IMR-90 (cell line): ENCODE results near the gene CAPS. TPM values are rescaled to one million over a fixed set of nuclear protein-coding genes. Genes with fewer than 3 reads are reported as not detected.

Experiments
- ATAC-seq: fragments of 200-7000 bp; cut with Tn5 transposase; 2 replicates; pipeline ENCODE4 v1.9.1; 2020; ENCODE audit warnings: low read depth, mild to moderate bottlenecking, moderate library complexity
- BruUV-seq: library from RNA; stranded (reverse); fragments of 400-500 nt; replicated peaks from 2 replicates; lab custom pipeline; 2021; lab: Mats Ljungman, UMichigan
- CTCF ChIA-PET: fragments of 300-600 bp; formaldehyde crosslinking; extraction: SDS; loops from one replicate; lab custom pipeline; 2021; ENCODE audit warnings: antibody characterized with exemption; lab: Yijun Ruan, JAX
- POLR2A ChIA-PET: fragments of 300-600 bp; sonication (Branson Sonifier 250); formaldehyde crosslinking; loops from one replicate; lab custom pipeline; 2022; ENCODE audit warnings: antibody characterized with exemption; ENCODE audit not compliant: unreplicated experiment; lab: Charles Lee
- DNase-seq: peaks from one replicate; pipeline ENCODE4 v3.0.0; 2013
- H2AFZ ChIP-seq: replicated peaks from 2 replicates; pipeline ENCODE3; 2013; ENCODE audit warnings: low read length, mild to moderate bottlenecking; ENCODE audit not compliant: poor library complexity
- H2AK5ac ChIP-seq: 2 replicates; pipeline ENCODE4 v1.6.1; 2013; ENCODE audit warnings: low read depth, low read length, inconsistent platforms
- H2AK9ac ChIP-seq: replicated peaks from 2 replicates; pipeline ENCODE3; 2013; ENCODE audit warnings: mild to moderate bottlenecking, low read depth, low read length, moderate library complexity; ENCODE audit not compliant: poor library complexity
- H2BK120ac ChIP-seq: 2 replicates; pipeline ENCODE4 v1.6.1; 2013; ENCODE audit warnings: low read depth, low read length, inconsistent platforms
- H2BK15ac ChIP-seq: 3 replicates; pipeline ENCODE4 v1.6.1; 2013; ENCODE audit warnings: low read depth, low read length, inconsistent platforms
- H2BK20ac ChIP-seq: 2 replicates; pipeline ENCODE4 v1.6.1; 2013; ENCODE audit warnings: low read depth, mild to moderate bottlenecking, inconsistent platforms, low read length, moderate library complexity
- H2BK5ac ChIP-seq: 2 replicates; pipeline ENCODE4 v1.6.1; 2013; ENCODE audit warnings: mild to moderate bottlenecking, low read depth, low read length, inconsistent platforms; ENCODE audit not compliant: poor library complexity, severe bottlenecking
- H3K14ac ChIP-seq: replicated peaks from 2 replicates; pipeline ENCODE4 v1.6.1; 2013; ENCODE audit warnings: low read depth, low read length, inconsistent platforms
- H3K18ac ChIP-seq: 2 replicates; pipeline ENCODE4 v1.6.1; 2013; ENCODE audit warnings: low read depth, low read length, control low read depth
- H3K23ac ChIP-seq: 2 replicates; pipeline ENCODE4 v1.6.1; 2013; ENCODE audit warnings: low read depth, low read length, inconsistent platforms
- H3K27ac ChIP-seq: 2 replicates; pipeline ENCODE4 v1.5.1; 2013; ENCODE audit warnings: mild to moderate bottlenecking, control low read depth, low read length; ENCODE audit not compliant: insufficient read depth
- H3K27me3 ChIP-seq: 2 replicates; pipeline ENCODE4 v1.6.1; 2013; ENCODE audit warnings: low read length; ENCODE audit not compliant: control insufficient read depth, insufficient read depth
- H3K36me3 ChIP-seq: 2 replicates; pipeline ENCODE4 v1.6.1; 2013; ENCODE audit warnings: low read length, mixed read lengths; ENCODE audit not compliant: control insufficient read depth, insufficient read depth
- H3K4ac ChIP-seq: 2 replicates; pipeline ENCODE4 v1.6.1; 2013; ENCODE audit warnings: low read depth, low read length, inconsistent platforms
- H3K4me1 ChIP-seq: 2 replicates; pipeline ENCODE4 v1.6.1; 2013; ENCODE audit warnings: low read length, mixed read lengths; ENCODE audit not compliant: control insufficient read depth, insufficient read depth
- H3K4me2 ChIP-seq: 2 replicates; pipeline ENCODE4 v1.6.1; 2013; ENCODE audit warnings: low read depth, mild to moderate bottlenecking, control low read depth, low read length, moderate library complexity
- H3K4me3 ChIP-seq: 2 replicates; pipeline ENCODE4 v1.5.1; 2013; ENCODE audit warnings: low read depth, mild to moderate bottlenecking, control low read depth, low read length, moderate library complexity; ENCODE audit not compliant: insufficient read depth
- H3K56ac ChIP-seq: 2 replicates; pipeline ENCODE4 v1.6.1; 2013; ENCODE audit warnings: low read length, inconsistent platforms; ENCODE audit not compliant: insufficient read depth; ENCODE audit errors: extremely low read depth
- H3K79me1 ChIP-seq, 2 experiments: 2 replicates each; pipeline ENCODE4 v1.6.1; 2013; ENCODE audit warnings: low read length in 2 of 2, inconsistent platforms in 1 of 2, low read depth in 1 of 2
- H3K9ac ChIP-seq: 2 replicates; pipeline ENCODE4 v1.6.1; 2013; ENCODE audit warnings: low read depth, low read length, control low read depth
- H3K9me1 ChIP-seq: 2 replicates; pipeline ENCODE4 v1.6.1; 2013; ENCODE audit warnings: low read length, inconsistent platforms; ENCODE audit not compliant: insufficient read depth
- H3K9me3 ChIP-seq: 2 replicates; pipeline ENCODE4 v1.6.1; 2013; ENCODE audit warnings: low read length; ENCODE audit not compliant: control insufficient read depth, insufficient read depth
- H4K20me1 ChIP-seq: 2 replicates; pipeline ENCODE4 v1.6.1; 2013; ENCODE audit warnings: low read length, inconsistent platforms; ENCODE audit not compliant: insufficient read depth
- H4K5ac ChIP-seq: 2 replicates; pipeline ENCODE4 v1.6.1; 2013; ENCODE audit warnings: mild to moderate bottlenecking, low read depth, low read length, control low read depth
- H4K8ac ChIP-seq, 2 experiments: 2 replicates each; pipeline ENCODE4 v1.6.1; 2013; ENCODE audit warnings: low read depth in 2 of 2, low read length in 2 of 2, control low read depth in 1 of 2, inconsistent platforms in 1 of 2
- H4K91ac ChIP-seq: 2 replicates; pipeline ENCODE4 v1.6.1; 2013; ENCODE audit warnings: low read depth, low read length, inconsistent platforms; ENCODE audit not compliant: insufficient read depth
- BHLHE40 ChIP-seq: fragments of 150-350 bp; IDR thresholded peaks from 2 replicates; pipeline ENCODE4 v1.6.1; 2016; ENCODE audit warnings: mild to moderate bottlenecking, low read depth, low read length
- CHD1 ChIP-seq: IDR thresholded peaks from 2 replicates; pipeline ENCODE4 v1.6.1; 2012; ENCODE audit warnings: low read depth, low read length, improper control_type of control experiment
- CTCF ChIP-seq: conservative IDR thresholded peaks from 2 replicates; pipeline ENCODE4 v1.5.1; 2012; ENCODE audit warnings: mild to moderate bottlenecking, low read depth, low read length, improper control_type of control experiment
- MAFK ChIP-seq: IDR thresholded peaks from 2 replicates; pipeline ENCODE4 v1.6.1; 2012; ENCODE audit warnings: low read depth, low read length, improper control_type of control experiment
- WGBS, 2 experiments: methylation state at CpG; one replicate each; pipeline versions ENCODE4 v1.1.5 to v1.1.7; 2013; ENCODE audit warnings: missing lambda C conversion rate in 2 of 2; ENCODE audit not compliant: insufficient read length in 1 of 2; ENCODE audit errors: extremely low coverage in 2 of 2; 5-methylcytosine and 5-hydroxymethylcytosine counted together
- dilution Hi-C: fragments of 300-500 bp; cut with HindIII; formaldehyde crosslinking; loops from one replicate; pipeline ENCODE4 v1.14.3; 2018; ENCODE audit warnings: low sequenced_read_pairs; ENCODE audit not compliant: unreplicated experiment
- in situ Hi-C: fragments of 300-500 bp; cut with MboI; formaldehyde crosslinking; loops from 3 replicates; pipeline ENCODE4 v1.14.3; 2019; ENCODE audit warnings: low sequenced_read_pairs, inconsistent platforms, mixed read lengths
- intact Hi-C: fragments of 100-400 bp; cut with micrococcal nuclease; formaldehyde crosslinking; loops from 2 replicates; pipeline ENCODE4 v1.10.0; 2022
- polyA plus RNA-seq, 3 experiments: library from polyadenylated mRNA; depleted of rRNA; stranded (reverse); fragments of >200 nt; gene quantifications; 2 replicates each; pipeline ENCODE4 v1.2.3, GENCODE V29; 2012; ENCODE audit warnings: low replicate concordance in 1 of 3
- total RNA-seq: library from RNA; depleted of rRNA; stranded (reverse); fragments of >200 nt; gene quantifications from 2 replicates; pipeline ENCODE4 v1.2.3, GENCODE V29; 2012

Gene CAPS
- total and polyA plus RNA-seq, 2 of the 4 experiments (the other 2 are of a cell fraction), result 0.54 to 4.9 TPM

- no peaks in the 10 kb centered on the region for H3K9me3 ChIP-seq
- WGBS, 2 experiments, result 25% methylated on average over 7 of the region's 29 CpGs; no CpG with 5 or more reads in 1 of the 2 experiments
- intact Hi-C loops (loop anchor here (1.0 to 10.0 kb wide), 2 partner anchors 27 to 157 kb away; partner anchors contain the start of gene NRTN), dilution Hi-C loops (no loop called here), in situ Hi-C loops (no loop called here)
- peak overlapping the region; percentile 97 for H2AK5ac ChIP-seq
- H3K23ac ChIP-seq, result peak overlapping the region; percentile 98
- peak overlapping the region; percentile 88 for H4K91ac ChIP-seq
- H3K18ac ChIP-seq, result peak overlapping the region; percentile 70
- BruUV-seq, result no TSS peak
- H3K4me3 ChIP-seq, result no peak overlapping the region
- H3K4ac ChIP-seq, result peak overlapping the region; percentile 96
- ChIA-PET POLR2A (interaction anchor here (0.6 kb wide), 1 partner anchor 508 kb away, joined by 11 read pairs; no protein-coding TSS in a partner anchor), CTCF (no interaction called here)
- H3K4me1 ChIP-seq, result peaks cover 51% of the 10 kb centered on the region
- peak overlapping the region; percentile 90 for H2AK9ac ChIP-seq
- peaks cover 35 to 94% of the 10 kb centered on the region in 2 experiments for H3K79me1 ChIP-seq
- peak overlapping the region; percentile 74 for H4K5ac ChIP-seq
- peak overlapping the region; percentile 88 for H2BK5ac ChIP-seq
- H2BK15ac ChIP-seq, result peak overlapping the region; percentile 90; the same call in 2 of the 3 replicates
- no peak for TF ChIP-seq CTCF
- TF ChIP-seq CHD1, result no peak
- TF ChIP-seq MAFK, result no peak
- TF ChIP-seq BHLHE40, result peak; percentile 60; the same call in 1 of the 2 replicates
- peak overlapping the region; percentile 97 for H3K14ac ChIP-seq
- peaks cover 91% of the 10 kb centered on the region for H4K20me1 ChIP-seq
- H3K9ac ChIP-seq, result peak overlapping the region; percentile 65; the same call in 1 of the 2 replicates
- peak overlapping the region; percentile 93 for H2BK120ac ChIP-seq
- H3K27ac ChIP-seq, result peak overlapping the region; percentile 71
- ATAC-seq, result peak; percentile 70
- H2BK20ac ChIP-seq, result peak overlapping the region; percentile 86
- DNase-seq, result peak; percentile 66
- H3K27me3 ChIP-seq, result no peaks in the 10 kb centered on the region
- H3K9me1 ChIP-seq, result peaks cover 67% of the 10 kb centered on the region
- H3K36me3 ChIP-seq, result peaks cover 5% of the 10 kb centered on the region; the same call in 1 of the 2 replicates
- peak overlapping the region; percentile 38 to 86; a peak in 3 of 4 replicates for H4K8ac ChIP-seq
- peak overlapping the region; percentile 30 for H3K4me2 ChIP-seq
- peak overlapping the region; percentile 78 for H2AFZ ChIP-seq
- H3K56ac ChIP-seq, result peak overlapping the region; percentile 77
These were observed 48.2 kb downstream of the CAPS start for GRCh38 chr19:5961969-5962945.
